ELF-1 (cell line): ENCODE data around the gene NME2.
"Not testable (repeated sequence)": the region's sequence is repeated elsewhere in the genome, so short reads cannot be mapped to it uniquely, and the experiment has no call there.

Experiments used
- DNase-seq: peaks from one replicate; pipeline ENCODE4 v3.0.0-alpha.2; 2016; ENCODE audit warnings: low read depth, low spot score

The NME2 gene

DNA sequence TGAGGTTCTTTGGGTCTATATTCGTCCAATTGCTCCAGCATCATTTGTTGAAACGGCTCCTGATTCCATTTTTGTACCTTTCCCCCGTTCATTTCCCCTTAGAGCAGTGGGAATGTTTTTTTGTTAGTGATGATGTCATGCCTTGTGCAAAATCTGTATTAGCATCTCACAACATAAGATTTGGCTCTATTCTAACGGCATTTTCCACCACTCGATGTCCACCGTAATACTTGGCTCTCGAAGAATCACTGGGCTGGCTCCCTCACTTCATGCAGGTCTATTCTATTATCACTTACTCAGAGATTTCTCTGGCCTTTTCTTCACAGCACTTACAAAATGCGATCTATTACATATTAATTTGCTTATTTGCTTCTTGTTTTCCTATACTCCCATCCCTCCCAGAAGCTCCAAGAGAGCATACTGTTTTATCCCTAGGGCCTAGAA lies 13.4 kb upstream of the NME2 start:
- DNase-seq, result no peak

DNA sequence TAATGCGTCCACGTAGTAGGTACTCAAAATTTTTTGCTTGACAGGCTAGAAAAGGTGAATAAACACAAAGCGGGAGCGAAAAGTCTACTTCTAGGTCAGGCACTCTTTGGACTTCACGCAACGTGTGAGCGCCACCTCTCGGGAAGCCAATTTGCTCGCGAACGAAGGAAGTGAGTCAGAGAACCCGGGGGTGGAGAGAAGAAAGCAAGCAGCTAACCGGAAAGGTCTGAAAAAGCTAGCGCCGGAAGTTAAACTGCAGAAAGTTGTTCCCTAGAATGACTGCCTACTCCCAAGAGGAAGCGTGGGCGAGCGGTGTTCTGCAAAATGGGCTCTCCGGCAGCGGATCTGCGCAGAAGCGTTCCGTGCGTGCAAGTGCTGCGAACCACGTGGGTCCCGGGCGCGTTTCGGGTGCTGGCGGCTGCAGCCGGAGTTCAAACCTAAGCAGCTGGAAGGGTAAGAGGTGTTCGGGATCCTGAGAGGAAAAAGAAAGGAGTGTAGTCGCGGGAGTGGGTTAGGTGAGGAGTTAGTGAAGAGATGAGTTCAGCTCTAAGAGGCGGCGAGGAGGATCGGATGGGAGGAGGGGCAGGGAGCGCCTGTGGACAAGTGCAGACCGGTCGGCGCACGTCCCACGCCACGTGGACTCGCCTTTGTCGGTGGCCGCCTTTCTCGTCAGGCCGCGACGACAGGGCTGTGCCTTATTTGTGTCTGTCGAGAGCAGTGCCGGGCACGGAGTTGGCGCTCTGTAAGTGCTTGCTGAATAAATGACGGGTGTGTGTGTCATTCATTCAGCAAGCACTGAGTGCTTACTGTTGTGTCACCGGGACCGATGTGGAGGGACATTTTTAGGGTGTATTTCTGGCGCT lies 12.8 kb upstream of the NME2 start, which contains the start of gene NME1:
Gene NME1, plus strand, starts transcription at position 350 of the 863 bp plus-strand sequence. CDS start 2,096 bp downstream, outside the sequence.
- DNase-seq, result peak; percentile 99

DNA sequence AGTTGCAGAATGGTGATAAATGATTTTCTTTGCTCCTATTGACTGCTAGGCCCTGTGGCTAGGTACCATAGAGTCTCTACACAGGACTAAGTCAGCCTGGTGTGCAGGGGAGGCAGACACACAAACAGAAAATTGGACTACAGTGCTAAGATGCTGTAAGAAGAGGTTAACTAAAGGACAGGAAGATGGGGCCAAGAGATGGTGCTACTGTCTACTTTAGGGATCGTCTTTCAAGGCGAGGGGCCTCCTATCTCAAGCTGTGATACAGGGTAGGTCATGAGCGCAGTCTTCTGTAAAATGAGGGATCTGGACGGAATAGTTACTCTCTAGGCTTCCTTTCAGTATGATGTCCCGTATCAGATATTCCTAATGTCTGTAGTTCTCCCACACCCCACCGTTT lies 12.0 kb upstream of the NME2 start:
- DNase-seq, result no peak

DNA sequence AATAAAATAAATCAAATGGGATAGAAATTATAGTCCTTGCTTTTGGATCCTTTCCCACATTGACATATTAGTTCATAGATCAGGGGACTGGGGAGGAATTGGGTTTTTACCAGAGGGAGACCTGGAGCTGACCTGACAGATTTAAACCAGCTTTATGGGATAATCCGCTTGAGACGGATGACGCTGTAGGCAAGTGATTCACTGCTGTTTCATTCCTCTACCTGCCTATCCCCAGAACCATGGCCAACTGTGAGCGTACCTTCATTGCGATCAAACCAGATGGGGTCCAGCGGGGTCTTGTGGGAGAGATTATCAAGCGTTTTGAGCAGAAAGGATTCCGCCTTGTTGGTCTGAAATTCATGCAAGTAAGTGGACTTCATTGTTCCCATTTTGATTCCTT lies 10.8 kb upstream of the NME2 start:
- no peak for DNase-seq

DNA sequence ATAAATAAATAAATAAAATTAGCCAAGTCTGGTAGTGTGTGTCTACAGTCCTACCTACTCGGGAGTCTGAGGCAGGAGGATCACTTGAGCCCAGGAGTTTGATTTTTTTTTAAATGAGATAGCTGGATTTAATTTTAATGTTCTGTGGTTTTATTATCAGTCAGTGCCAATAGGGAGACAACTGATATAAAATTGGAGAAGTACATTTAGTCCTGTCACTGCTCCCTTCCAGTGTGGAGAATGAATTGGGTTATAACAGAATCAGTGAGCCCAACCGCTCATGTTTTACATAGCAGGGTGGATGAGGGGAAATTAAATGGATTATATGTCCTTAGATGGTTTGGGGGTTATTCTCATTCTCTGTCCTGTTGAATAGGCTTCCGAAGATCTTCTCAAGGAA lies 6.6 kb upstream of the NME2 start:
- DNase-seq, result no peak

DNA sequence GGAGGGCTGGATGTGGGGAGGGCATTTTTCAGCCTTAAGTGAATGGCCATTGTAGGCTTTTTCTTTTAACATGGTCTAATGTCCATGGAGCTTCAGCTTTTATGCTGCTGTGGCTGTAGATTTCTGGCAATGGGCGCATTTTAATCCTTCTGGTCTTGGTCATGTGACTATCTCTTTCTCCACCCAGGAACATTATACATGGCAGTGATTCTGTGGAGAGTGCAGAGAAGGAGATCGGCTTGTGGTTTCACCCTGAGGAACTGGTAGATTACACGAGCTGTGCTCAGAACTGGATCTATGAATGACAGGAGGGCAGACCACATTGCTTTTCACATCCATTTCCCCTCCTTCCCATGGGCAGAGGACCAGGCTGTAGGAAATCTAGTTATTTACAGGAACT lies 4.7 kb upstream of the NME2 start:
- no peak for DNase-seq

DNA sequence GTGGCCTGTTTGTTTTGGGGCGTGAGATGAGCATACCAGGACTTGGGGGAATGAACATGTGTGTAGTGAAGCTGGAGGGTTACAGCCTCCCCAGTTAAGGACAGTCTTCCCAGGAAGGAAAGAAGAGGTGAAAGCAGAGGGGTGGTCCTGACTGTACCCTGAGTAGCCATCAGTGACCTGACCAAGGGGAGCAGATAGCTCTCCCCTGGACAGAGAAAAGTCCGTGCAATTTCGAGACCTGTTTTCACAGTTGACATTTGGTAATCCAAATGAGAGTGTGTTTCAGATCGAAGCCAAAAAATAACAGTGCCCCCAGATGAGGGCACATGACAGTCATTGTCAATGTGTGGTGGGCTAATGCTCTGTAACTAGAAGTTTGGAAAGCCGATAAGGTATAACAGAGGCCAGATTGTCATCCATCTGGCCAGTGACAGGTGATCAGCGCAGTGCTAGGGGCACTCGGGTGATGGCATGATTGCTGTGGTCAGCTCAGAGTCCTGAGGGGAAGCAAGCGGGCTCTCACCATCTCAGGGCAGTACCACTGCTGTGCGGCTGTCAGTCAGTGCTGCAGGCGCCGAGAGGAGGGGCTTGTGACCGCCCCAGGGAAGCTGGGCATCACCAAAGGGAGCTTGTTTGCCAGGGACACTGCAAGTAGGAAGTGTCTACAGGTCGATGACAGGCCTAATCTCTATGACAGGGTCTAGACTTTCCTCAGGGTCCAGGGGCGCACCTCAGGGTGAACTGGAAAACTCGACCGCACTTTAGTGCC lies 1.1 kb upstream of the NME2 start:
- DNase-seq, result peak; percentile 61

DNA sequence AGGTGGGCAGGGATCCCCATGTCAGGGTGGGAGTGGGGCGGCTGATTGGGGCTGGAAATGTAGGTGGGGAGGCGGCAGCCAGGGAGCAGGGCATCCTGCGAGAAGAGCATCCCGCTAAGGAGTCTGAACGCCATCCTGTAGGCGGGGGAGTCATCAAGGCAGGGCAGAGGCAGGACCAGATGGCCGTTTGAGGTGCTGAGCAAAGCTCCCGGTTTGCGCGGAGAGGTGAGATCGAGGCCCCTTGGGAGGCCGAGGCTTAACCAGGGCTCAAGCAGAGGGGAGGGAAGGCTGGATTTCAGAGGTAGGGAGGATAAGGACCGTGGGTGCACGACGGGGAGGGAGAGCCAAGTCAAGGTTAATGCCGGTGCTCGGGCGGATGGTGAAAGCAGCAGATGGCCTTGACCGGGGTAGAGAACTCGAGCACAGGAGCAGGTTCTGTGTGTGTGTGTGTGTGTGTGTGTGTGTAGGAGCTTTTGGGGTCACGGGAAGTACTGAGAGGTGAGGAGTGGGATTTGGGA lies 472 bp upstream of the NME2 start:
- DNase-seq, result no peak

DNA sequence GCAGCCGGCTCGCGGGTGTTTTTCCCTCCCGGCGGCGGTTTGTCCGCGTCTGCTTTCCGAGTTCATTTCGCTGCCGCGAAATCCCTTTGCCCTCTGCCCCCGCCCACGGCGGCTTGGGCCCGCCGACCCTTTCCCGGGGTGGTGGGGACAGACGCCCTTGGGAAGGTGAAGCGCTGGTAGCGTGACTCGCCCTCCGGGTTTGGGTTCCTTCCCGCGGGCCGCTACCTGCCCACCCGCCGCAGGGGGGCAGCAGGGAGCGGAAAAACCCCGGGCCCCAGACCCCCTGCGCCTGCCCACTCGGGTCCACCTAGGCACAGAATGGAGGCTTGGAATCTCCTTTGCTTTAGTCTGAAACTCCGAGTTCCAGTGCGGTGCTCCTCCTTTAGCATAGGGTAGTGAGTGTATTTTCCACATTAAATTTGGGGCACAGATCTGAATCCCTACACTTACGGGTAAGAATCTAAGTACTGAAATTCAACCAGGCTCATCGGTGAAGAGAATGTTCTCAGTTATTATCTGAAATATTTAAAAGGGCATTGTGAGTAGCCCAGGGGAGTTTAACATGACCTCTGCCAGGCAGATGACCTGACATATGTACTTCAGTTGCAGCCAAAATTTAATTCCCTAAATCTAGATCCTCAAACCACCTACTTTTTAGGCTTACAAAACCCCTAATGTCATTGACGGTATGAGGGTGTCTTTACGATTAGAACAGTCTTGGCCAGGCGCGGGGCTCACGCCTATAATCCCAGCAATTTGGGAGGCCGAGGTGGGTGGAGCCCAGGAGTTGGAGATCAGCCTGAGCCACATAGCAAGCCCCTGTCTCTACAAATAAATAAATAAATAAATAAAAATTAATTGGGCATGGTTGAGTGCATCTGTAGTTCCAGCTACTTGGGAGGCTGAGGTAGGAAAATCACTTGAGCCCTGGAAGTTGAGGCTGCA lies 1.0 kb downstream of the NME2 start:
- DNase-seq, result peak; percentile 80

DNA sequence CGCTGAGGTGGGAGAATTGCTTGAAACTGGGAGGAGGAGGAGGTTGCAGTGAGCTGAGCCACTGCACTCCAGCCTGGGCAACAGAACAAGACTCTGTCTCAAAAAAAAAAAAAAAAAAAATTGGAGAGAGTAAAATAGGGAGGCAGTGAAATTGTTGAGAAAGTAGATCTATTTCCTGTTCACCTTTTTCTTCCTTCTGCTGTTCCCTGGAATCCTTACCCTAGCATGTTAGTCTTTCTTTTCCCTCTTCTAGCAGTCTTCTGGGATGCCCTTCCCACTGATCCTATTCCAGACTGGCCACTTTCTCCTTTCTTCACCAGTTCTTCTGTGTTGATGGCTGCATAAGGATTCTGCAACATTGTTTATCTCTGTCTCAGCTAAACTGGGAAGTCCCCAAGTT lies 3.1 kb downstream of the NME2 start:
- no peak for DNase-seq

DNA sequence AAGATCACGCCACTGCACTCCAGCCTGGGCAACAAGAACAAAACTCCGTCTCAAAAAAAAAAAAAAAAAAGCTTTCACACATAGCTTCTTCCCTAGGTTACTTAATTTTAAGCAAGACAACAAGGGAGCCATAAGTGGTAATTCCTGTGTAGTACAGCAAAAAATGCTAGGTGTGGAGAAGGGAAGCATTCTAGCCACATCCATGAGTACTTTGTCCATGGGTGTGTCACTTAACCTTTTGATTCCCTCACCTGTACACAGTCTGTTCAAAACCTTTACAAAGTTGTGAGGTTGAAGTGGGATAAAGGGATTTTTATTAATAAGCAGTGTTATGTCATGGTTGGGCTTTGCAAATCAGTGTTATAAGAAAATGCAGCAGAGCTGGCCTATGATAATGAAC lies 4.5 kb downstream of the NME2 start:
- no peak for DNase-seq

DNA sequence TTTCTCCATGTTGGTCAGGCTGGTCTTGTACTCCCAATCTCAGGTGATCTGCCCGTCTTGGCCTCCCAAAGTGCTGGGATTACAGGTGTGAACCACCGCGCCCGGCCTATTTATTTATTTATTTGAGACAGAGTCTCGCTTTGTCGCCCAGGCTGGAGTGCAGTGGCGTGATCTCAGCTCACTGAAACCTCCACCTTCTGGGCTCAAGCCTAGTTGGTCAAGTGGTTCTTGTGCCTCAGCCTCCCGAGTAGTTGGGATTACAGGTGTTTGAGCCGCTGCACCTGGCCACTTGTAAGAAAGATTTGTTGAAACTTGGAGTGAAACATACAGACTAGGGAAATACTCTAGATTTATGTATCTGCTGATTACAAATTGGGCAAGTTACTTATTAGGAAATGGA lies 5.8 kb downstream of the NME2 start:
- not testable (repeated sequence) for DNase-seq

DNA sequence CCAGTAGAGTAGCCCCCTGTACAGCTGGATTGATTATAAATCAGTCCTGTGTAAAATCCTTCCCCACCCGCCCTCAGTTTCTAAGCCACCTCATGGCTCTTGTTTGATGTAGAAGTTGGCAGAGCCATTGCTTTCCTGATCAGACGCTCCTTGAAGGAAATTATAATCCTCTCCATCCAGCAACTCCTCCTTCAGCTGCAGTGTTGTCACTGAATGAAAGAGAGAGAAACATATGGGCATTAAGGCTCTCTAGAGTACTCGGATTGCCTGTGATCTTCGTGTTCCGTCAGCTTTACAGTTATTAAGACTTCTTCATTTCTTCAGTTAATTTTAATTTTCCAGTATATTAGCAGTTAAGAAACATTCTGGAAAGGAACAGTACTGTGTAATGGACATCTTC lies 14.3 kb downstream of the NME2 start:
- no peak for DNase-seq

DNA sequence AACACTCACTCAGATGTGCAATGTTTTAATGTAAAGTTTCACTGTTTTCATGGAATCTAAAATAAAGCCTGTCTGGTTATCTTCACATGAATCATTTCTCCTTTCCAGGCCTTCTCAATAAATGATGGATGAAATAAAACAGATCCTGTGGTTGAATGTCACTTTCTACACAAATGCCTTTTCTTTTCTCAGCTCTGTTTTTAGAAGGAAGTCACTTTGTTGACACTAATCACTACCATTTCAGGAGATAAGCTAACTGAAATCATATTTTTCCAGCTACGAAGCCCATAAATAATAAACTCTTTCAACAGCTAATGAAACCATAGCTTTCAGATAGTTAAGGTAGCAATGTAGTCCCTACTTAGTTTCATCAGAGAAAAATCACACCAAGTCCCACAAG lies 17.9 kb downstream of the NME2 start:
- no peak for DNase-seq

DNA sequence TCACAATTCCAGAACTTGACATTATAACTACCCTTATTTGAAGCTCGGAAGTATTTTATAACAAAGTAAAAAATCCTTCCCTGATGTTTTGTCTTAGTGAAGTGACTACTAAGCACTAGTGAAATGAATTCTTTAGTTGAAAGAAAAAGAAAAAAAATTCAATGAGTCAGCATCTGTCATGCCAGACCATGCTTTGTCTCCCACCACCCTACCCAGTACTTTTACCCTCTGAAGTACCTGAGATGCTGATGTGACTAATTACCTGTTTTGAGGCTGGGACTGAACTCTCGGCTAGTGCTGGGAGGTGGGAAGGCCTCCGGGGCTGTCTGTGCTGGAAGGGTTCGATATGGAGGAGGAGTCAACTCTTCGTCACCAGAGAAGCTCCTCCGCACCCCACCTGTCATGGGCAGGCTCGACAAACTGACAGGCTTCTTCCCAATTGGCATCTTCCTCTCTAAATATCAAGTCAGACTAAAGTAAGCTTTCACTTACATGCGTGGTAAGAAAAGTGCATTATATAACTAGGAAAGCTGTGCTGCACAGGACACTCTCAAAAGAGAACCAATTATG lies 19.6 kb downstream of the NME2 start:
- peak; percentile 24 for DNase-seq

DNA sequence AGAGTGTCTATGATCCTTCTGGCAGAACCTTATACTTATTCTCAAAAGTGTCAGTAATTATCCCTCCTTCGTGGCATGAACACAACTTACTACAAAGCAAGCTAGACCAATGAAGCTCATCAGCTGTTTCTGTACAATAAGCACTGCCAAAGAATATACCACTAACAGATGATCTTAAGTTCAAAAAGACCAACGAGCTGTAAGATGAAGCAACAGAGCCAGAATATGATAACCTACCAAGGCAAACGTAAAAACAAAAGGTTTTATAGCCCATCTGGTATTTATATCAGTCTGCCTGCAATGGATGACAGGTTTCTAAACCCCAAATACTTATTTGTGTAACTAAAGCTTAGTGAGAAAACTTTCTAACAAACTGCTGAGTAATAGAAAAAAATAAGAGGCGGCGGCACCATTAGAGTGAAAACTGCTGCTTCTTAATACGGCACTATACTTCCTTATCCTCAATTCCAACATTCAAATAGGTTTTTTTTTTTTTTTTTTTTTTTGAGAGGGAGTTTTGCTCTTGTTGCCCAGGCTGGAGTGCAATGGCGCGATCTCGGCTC lies 22.1 kb downstream of the NME2 start:
- no peak for DNase-seq

DNA sequence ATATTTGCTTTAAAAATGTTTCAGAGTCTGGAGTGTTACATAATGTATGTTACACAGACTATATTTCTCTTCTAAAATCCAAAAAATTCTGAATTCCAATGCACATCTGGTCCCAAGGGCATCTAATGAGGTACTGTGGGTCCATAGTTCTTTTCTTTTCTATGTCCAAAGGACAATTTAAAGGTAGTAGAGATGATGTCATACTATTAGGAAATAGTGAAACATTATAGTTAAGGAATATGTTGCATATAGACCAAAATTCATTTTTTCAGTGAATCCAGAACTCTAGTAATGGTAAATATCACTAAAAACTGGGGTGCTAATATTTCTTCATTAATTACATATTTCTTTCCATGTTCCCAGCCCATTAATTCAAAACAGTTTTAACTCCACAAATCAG lies 23.0 kb downstream of the NME2 start:
- no peak for DNase-seq

DNA sequence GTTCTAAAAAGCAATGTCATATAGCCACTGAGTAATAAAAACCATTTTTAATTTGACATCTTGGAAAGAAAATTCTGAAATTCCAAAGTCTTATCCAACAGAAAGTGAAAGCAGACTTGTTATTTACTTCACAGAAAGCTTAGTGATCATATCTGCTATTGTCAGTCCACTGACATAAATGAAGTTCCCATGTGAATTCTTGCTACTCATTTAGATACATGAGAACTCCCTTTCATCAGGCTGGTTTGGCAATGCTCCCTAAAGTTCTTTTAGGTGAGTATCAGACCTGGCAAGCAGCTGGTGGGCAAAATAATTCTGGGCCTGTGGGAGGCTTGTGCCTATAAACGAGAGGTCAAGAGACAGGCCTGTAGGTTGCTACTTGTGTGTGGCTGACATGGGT lies 23.4 kb downstream of the NME2 start:
- no peak for DNase-seq

DNA sequence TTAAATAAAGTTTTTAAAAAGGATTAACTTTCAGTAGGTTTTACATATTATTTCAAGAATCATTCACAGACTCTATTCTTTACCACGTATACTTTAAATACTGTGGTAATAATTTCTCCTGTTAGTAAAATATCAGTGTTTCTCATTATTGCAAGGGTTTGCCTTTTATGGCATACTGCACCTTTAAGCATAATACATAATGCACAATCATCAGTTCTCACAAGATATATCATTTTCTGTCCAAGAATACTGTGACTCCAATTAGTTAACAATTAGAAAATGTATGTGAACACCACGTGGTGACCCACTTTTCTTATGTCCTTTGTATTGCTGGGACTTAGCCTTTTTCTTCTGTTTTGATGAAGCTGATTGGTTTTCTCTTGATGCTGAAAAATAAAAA lies 25.7 kb downstream of the NME2 start:
- DNase-seq, result no peak

DNA sequence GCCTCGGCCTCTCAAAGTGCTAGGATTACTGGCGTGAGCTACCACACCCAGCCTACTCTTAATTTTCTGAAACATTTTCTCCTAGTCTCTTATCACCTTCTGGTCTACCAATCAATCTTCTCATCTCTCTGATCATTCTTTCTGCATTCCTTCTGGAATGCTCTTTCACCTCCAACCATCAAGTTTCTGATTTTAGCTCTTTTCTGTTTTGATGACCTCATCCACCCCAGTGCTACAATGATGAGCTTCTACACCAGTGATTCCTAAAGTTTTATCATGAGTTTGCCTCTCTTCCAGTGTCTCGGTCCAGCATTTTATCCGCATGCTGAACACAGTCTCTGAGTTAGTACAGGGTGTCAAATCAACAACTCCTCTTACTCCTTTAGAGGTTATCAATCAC lies 31.5 kb downstream of the NME2 start:
- no peak for DNase-seq

DNA sequence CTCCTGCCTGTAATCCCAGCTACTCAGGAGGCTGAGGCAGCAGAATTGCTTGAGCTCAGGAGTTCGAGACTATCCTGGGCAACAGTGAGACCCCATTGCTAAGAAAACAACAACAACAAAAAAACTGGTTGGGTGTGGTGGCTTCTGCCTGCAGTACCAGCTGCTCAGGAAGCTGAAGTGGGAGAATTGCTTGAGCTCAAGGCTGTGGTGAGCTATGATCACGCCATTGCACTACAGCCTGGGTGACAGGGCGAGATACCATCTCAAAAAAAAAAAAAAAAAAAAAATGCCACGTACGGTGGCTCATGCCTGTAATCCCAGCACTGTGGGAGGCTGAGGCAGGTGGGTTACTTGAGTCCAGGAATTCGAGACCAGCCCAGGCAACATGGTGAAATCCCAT lies 34.1 kb downstream of the NME2 start:
- DNase-seq, result no peak
